MM.1S (cell line): Measurements from ENCODE around the gene ZFPM1.

Experiments
- CTCF ChIP-seq: fragments of 300-600 bp; sonication (generic); IDR thresholded peaks from 2 replicates; pipeline ENCODE4 v1.5.1; 2016; ENCODE audit warnings: antibody characterized with exemption, low read length, mixed read lengths
- EZH2 ChIP-seq: fragments of 300-600 bp; sonication (generic); optimal IDR thresholded peaks from 2 replicates; pipeline ENCODE3; 2017; ENCODE audit warnings: low read depth, mild to moderate bottlenecking, antibody characterized with exemption, low read length, mixed read lengths
- EZH2phosphoT487 ChIP-seq: fragments of 300-600 bp; sonication (generic); IDR thresholded peaks from 2 replicates; pipeline ENCODE4 v1.6.1; 2018; ENCODE audit warnings: antibody characterized with exemption, low read length

DNA sequence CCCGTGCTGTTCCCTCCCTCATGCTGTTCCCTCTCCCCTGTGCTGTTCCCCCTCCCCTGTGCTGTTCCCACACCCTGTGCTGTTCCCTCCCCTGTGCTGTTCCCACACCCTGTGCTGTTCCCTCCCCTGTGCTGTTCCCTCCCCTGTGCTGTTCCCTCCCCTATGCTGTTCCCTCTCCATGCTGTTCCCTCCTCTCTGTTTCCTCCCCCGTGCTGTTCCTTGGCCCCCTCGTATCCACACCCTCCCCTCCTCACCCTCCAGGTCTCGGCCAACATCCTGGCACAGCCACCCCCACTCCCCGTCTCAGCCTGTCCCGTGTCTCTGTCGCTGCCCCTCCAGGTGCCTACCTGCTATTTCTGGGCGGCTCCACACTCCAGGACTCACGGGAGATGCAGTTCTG, 68.6 kb downstream of the ZFPM1 start:
- TF ChIP-seq CTCF (no peak), EZH2 (no peak), EZH2phosphoT487 (no peak)
